WTC11 (cell line): Measurements from ENCODE around the gene ZP3. TPM values are rescaled to one million over a fixed set of nuclear protein-coding genes. Genes with fewer than 3 reads are reported as not detected.
"Not testable (repeated sequence)": the region's sequence is repeated elsewhere in the genome, so short reads cannot be mapped to it uniquely, and the experiment has no call there.

Experiments used
- ATAC-seq: fragments of 200-7000 bp; cut with Tn5 transposase; 2 replicates; pipeline ENCODE4 v1.10.0; 2021; ENCODE audit warnings: mild to moderate bottlenecking, moderate library complexity
- CTCF ChIA-PET: fragments of 300-600 bp; sonication (Branson Sonifier 250); formaldehyde crosslinking; loops from one replicate; lab custom pipeline; 2021; ENCODE audit warnings: antibody characterized with exemption; lab: Charles Lee
- POLR2A ChIA-PET: fragments of 350-600 bp; sonication (Branson Sonifier 250); formaldehyde crosslinking; loops from one replicate; lab custom pipeline; 2021; ENCODE audit warnings: antibody characterized with exemption; lab: Charles Lee
- DNase-seq: peaks from one replicate; pipeline ENCODE4 v3.0.0; 2021; ENCODE audit warnings: low spot score
- H3K27ac Mint-ChIP-seq: 2 replicates; pipeline ENCODE4 v1.8.0; 2021; ENCODE audit warnings: mixed read lengths
- H3K27me3 Mint-ChIP-seq: 2 replicates; pipeline ENCODE4 v1.8.0; 2021; ENCODE audit warnings: low read depth, mild to moderate bottlenecking, moderate library complexity, mixed read lengths
- H3K36me3 Mint-ChIP-seq: 2 replicates; pipeline ENCODE4 v1.8.0; 2021; ENCODE audit warnings: mixed read lengths
- H3K4me1 Mint-ChIP-seq: 2 replicates; pipeline ENCODE4 v1.8.0; 2022; ENCODE audit warnings: mixed read lengths
- H3K4me3 Mint-ChIP-seq: 2 replicates; pipeline ENCODE4 v1.8.0; 2021; ENCODE audit warnings: mild to moderate bottlenecking, moderate library complexity, mixed read lengths
- H3K9me3 Mint-ChIP-seq: 2 replicates; pipeline ENCODE4 v1.8.0; 2021; ENCODE audit warnings: mixed read lengths
- AFF4 ChIP-seq: sonication (generic); formaldehyde crosslinking; IDR thresholded peaks from 2 replicates; pipeline ENCODE4 v1.8.1; 2023; ENCODE audit warnings: mild to moderate bottlenecking, missing genetic modification reagents, borderline replicate concordance
- ATF3 ChIP-seq: sonication (generic); formaldehyde crosslinking; conservative IDR thresholded peaks from 2 replicates; pipeline ENCODE4 v1.8.1; 2022; ENCODE audit warnings: mild to moderate bottlenecking, missing genetic modification reagents
- ETV6 ChIP-seq: sonication (generic); formaldehyde crosslinking; IDR thresholded peaks from 2 replicates; pipeline ENCODE4 v1.8.1; 2022; ENCODE audit warnings: mild to moderate bottlenecking, missing genetic modification reagents
- PRRX2 ChIP-seq: fragments of 250-450 bp; sonication (Bioruptor Pico); IDR thresholded peaks from 2 replicates; pipeline ENCODE4 v1.8.0; 2021; ENCODE audit warnings: mild to moderate bottlenecking
- SOX15 ChIP-seq: fragments of 250-450 bp; sonication (Bioruptor Pico); IDR thresholded peaks from 2 replicates; pipeline ENCODE4 v1.9.0; 2021; ENCODE audit warnings: mild to moderate bottlenecking
- USF1 ChIP-seq: sonication (generic); formaldehyde crosslinking; IDR thresholded peaks from 2 replicates; pipeline ENCODE4 v1.8.0; 2022; ENCODE audit warnings: mild to moderate bottlenecking, missing genetic modification reagents
- ZBTB43 ChIP-seq: sonication (generic); formaldehyde crosslinking; IDR thresholded peaks from 2 replicates; pipeline ENCODE4 v1.8.1; 2023; ENCODE audit warnings: mild to moderate bottlenecking, missing genetic modification reagents
- ZNF232 ChIP-seq: sonication (generic); formaldehyde crosslinking; IDR thresholded peaks from 2 replicates; pipeline ENCODE4 v1.8.0; 2022; ENCODE audit warnings: mild to moderate bottlenecking, missing genetic modification reagents
- ZNF317 ChIP-seq: sonication (generic); formaldehyde crosslinking; IDR thresholded peaks from 2 replicates; pipeline ENCODE4 v1.8.1; 2023; ENCODE audit warnings: low read depth, mild to moderate bottlenecking, moderate library complexity, missing genetic modification reagents, borderline replicate concordance
- ZNF423 ChIP-seq: fragments of 250-450 bp; sonication (Bioruptor Pico); IDR thresholded peaks from 2 replicates; pipeline ENCODE4 v2.1.2; 2022; ENCODE audit warnings: mild to moderate bottlenecking, moderate library complexity
- total RNA-seq: library from RNA; stranded (reverse); gene quantifications from 3 replicates; pipeline ENCODE4 v1.2.3, GENCODE V29; 2021

The ZP3 gene
- total RNA-seq, 1 experiment from 2014 or later: 1.8 TPM

GRCh38 chr7:76430836-76431235 lies 6.1 kb downstream of the ZP3 start (continued):
- TF ChIP-seq AFF4 (CRISPR knock-in tag) (no peak), ZNF317 (no peak), PRRX2 (no peak), SOX15 (no peak), ZNF232 (CRISPR knock-in tag) (no peak), ATF3 (CRISPR knock-in tag) (no peak), ZBTB43 (CRISPR knock-in tag) (no peak), USF1 (CRISPR knock-in tag) (no peak), ZNF423 (CRISPR knock-in tag) (no peak), ETV6 (CRISPR knock-in tag) (no peak)

- H3K4me3 Mint-ChIP-seq, H3K27me3 Mint-ChIP-seq, POLR2A ChIA-PET, H3K27ac Mint-ChIP-seq, H3K9me3 Mint-ChIP-seq, H3K36me3 Mint-ChIP-seq, H3K4me1 Mint-ChIP-seq: not testable (repeated sequence)
- DNase-seq: peak; percentile 60
- ATAC-seq: peak; percentile 84
- CTCF ChIA-PET: interaction anchor here (0.7 kb wide), 2 partner anchors 177 to 500 kb away, joined by 3 to 5 read pairs; no protein-coding TSS in a partner anchor
Observed at GRCh38 chr7:76437873-76438272, 13.1 kb downstream of the ZP3 start.

GRCh38 chr7:76439120-76439888 lies 14.6 kb downstream of the ZP3 start:
- H3K27ac Mint-ChIP-seq, H3K4me3 Mint-ChIP-seq, DNase-seq, H3K27me3 Mint-ChIP-seq, CTCF ChIA-PET, H3K9me3 Mint-ChIP-seq, POLR2A ChIA-PET, H3K36me3 Mint-ChIP-seq, H3K4me1 Mint-ChIP-seq, ATAC-seq: not testable (repeated sequence)

GRCh38 chr7:76440404-76440803 lies 15.7 kb downstream of the ZP3 start:
- H3K4me1 Mint-ChIP-seq, H3K4me3 Mint-ChIP-seq, POLR2A ChIA-PET, ATAC-seq, DNase-seq, H3K27me3 Mint-ChIP-seq, H3K36me3 Mint-ChIP-seq, H3K9me3 Mint-ChIP-seq, H3K27ac Mint-ChIP-seq, CTCF ChIA-PET: not testable (repeated sequence)

GRCh38 chr7:76441792-76442191 lies 17.0 kb downstream of the ZP3 start:
- CTCF ChIA-PET, H3K4me3 Mint-ChIP-seq, POLR2A ChIA-PET, H3K27me3 Mint-ChIP-seq, H3K27ac Mint-ChIP-seq, H3K9me3 Mint-ChIP-seq, H3K36me3 Mint-ChIP-seq, H3K4me1 Mint-ChIP-seq, DNase-seq: not testable (repeated sequence)
- ATAC-seq: peak; percentile 73

GRCh38 chr7:76442664-76443446 lies 18.1 kb downstream of the ZP3 start:
- H3K27ac Mint-ChIP-seq, H3K4me3 Mint-ChIP-seq, CTCF ChIA-PET, POLR2A ChIA-PET, ATAC-seq, H3K27me3 Mint-ChIP-seq, H3K36me3 Mint-ChIP-seq, H3K4me1 Mint-ChIP-seq, H3K9me3 Mint-ChIP-seq, DNase-seq: not testable (repeated sequence)

- DNase-seq, H3K27me3 Mint-ChIP-seq, H3K9me3 Mint-ChIP-seq, H3K4me1 Mint-ChIP-seq, POLR2A ChIA-PET, CTCF ChIA-PET, H3K4me3 Mint-ChIP-seq, H3K36me3 Mint-ChIP-seq, ATAC-seq, H3K27ac Mint-ChIP-seq: not testable (repeated sequence)
Observed at GRCh38 chr7:76443846-76444245, 19.1 kb downstream of the ZP3 start.

- DNase-seq, H3K36me3 Mint-ChIP-seq, CTCF ChIA-PET, H3K27me3 Mint-ChIP-seq, H3K4me1 Mint-ChIP-seq, H3K4me3 Mint-ChIP-seq, H3K9me3 Mint-ChIP-seq, POLR2A ChIA-PET: not testable (repeated sequence)
- 0 out of 2 replicates have a peak overlapping the region, but pooled peaks have one; percentile 36 for H3K27ac Mint-ChIP-seq
- ATAC-seq: peak; percentile 75
Observed at GRCh38 chr7:76445577-76446008, 20.8 kb downstream of the ZP3 start.
